Measurements from ENCODE around the gene KCNG4. TPM values are rescaled to one million over a fixed set of nuclear protein-coding genes. Genes with fewer than 3 reads are reported as not detected.

The KCNG4 gene
- total and polyA plus RNA-seq, 2 experiments from 2014 or later = 0.07 TPM; not detected in 1

DNA sequence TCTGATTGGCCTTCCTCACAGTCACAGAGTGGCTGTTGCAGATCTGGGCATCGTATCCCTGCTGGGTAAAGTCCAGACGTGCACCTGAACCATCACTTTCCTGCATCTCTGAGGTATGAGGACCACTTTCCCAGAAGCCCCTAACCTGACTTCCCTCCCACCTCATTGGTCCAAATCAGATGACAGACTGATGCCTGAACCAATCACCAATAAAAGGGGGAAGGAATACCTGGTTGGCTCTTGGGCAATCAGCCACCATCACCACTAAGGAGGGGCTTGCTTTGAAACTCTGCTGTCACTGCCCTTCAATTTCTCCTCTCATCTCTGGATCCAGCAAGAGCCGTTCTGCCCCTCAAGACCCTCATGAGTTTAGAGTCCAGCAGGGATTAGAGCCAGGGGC lies 41.3 kb upstream of the KCNG4 start:
- H3K36me3 Mint-ChIP-seq (ENCODE audit: low read depth) = no peaks in the 10 kb centered on the region
- ATAC-seq = no peak; the same call in 2 of the 3 replicates
- H3K4me1 ChIP-seq (ENCODE audit: insufficient read depth) = peaks cover 22% of the 10 kb centered on the region

More for the DNA sequence above, 41.3 kb upstream of the KCNG4 start:
- H3K27ac Mint-ChIP-seq = no peak overlapping the region
- Histone ChIP-seq H3K4me3 (no peak overlapping the region), H3K4me2 (no peak overlapping the region), H3K36me3 (ENCODE audit: insufficient read depth) (no peaks in the 10 kb centered on the region), H4K20me1 (replicated peaks; ENCODE audit: insufficient read depth) (no peaks in the 10 kb centered on the region), H3K27me3 (ENCODE audit: insufficient read depth) (no peaks in the 10 kb centered on the region), H3K79me2 (replicated peaks; ENCODE audit: insufficient read depth) (no peaks in the 10 kb centered on the region), H3K27ac (ENCODE audit: low read depth) (no peak overlapping the region), H3F3A (replicated peaks; ENCODE audit: low read depth) (peaks cover 5% of the 10 kb centered on the region), H3K9me2 (ENCODE audit: insufficient read depth) (no peaks in the 10 kb centered on the region), H2AFZ (no peak overlapping the region)
- TF ChIP-seq REST (IDR thresholded peaks at IDR 0.05; ENCODE audit: unreplicated experiment) = no peak
- no peak for TF ChIP-seq ZNF331 (CRISPR knock-in tag; IDR thresholded peaks at IDR 0.05; ENCODE audit: low read depth)
- TF ChIP-seq EZH2 (IDR thresholded peaks at IDR 0.05; ENCODE audit: low read depth, unreplicated experiment) = no peak
- TF ChIP-seq NANOG (IDR thresholded peaks at IDR 0.05; ENCODE audit: borderline replicate concordance) = no peak
- TF ChIP-seq JUNB (IDR thresholded peaks at IDR 0.05; ENCODE audit: unreplicated experiment) = no peak
- TF ChIP-seq ZNF462 (CRISPR knock-in tag; IDR thresholded peaks at IDR 0.05) = no peak
- no peak for TF ChIP-seq ZNF114 (CRISPR knock-in tag; IDR thresholded peaks at IDR 0.05)
- no peak for TF ChIP-seq POLR2AphosphoS5 (IDR thresholded peaks at IDR 0.05; ENCODE audit: low read depth)
- TF ChIP-seq STAT1 (IDR thresholded peaks at IDR 0.05; ENCODE audit: unreplicated experiment) = no peak
- TF ChIP-seq, protein P1, sequence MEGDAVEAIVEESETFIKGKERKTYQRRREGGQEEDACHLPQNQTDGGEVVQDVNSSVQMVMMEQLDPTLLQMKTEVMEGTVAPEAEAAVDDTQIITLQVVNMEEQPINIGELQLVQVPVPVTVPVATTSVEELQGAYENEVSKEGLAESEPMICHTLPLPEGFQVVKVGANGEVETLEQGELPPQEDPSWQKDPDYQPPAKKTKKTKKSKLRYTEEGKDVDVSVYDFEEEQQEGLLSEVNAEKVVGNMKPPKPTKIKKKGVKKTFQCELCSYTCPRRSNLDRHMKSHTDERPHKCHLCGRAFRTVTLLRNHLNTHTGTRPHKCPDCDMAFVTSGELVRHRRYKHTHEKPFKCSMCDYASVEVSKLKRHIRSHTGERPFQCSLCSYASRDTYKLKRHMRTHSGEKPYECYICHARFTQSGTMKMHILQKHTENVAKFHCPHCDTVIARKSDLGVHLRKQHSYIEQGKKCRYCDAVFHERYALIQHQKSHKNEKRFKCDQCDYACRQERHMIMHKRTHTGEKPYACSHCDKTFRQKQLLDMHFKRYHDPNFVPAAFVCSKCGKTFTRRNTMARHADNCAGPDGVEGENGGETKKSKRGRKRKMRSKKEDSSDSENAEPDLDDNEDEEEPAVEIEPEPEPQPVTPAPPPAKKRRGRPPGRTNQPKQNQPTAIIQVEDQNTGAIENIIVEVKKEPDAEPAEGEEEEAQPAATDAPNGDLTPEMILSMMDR (conservative IDR thresholded peaks at IDR 0.05; ENCODE audit: low read depth in 2 of 2) = no peak
- TF ChIP-seq CREB1 (CRISPR knock-in tag; IDR thresholded peaks at IDR 0.05; ENCODE audit: low read depth) = no peak
- TF ChIP-seq ETS1 (IDR thresholded peaks at IDR 0.05) = no peak
- no peak for TF ChIP-seq EZH2phosphoT487 (IDR thresholded peaks at IDR 0.05; ENCODE audit: unreplicated experiment)
- peaks cover 29% of the 10 kb centered on the region for H3K4me1 Mint-ChIP-seq
- peaks cover 12% of the 10 kb centered on the region for H3K27me3 Mint-ChIP-seq (ENCODE audit: insufficient read depth, low read depth, poor library complexity)
- peak; percentile 72 for DNase-seq (ENCODE audit: low spot score)
- no peaks in the 10 kb centered on the region for H3K9me3 Mint-ChIP-seq
- no peak overlapping the region for H3K4me3 Mint-ChIP-seq

Measured in GM23338 (cell line).